Lung (tissue), 12 donors: ENCODE results near the gene TTYH2. TPM values are rescaled to one million over a fixed set of nuclear protein-coding genes. Genes with fewer than 3 reads are reported as not detected.

Experiments
- ATAC-seq: fragments of 200-7000 bp; cut with Tn5 transposase; one replicate; pipeline ENCODE4 v1.9.1; 2020; ENCODE audit warnings: moderate number of reproducible peaks; ENCODE audit not compliant: insufficient read depth, low FRiP score
- DNase-seq, 3 donors: peaks; one replicate each; pipeline ENCODE4 v3.0.0-alpha.2; 2013 to 2017
- H3K27ac ChIP-seq, 2 donors: one replicate each; pipeline ENCODE4 v1.5.1; 2013; ENCODE audit warnings: mild to moderate bottlenecking in 2 of 2, moderate library complexity in 2 of 2, control low read depth in 1 of 2, inconsistent platforms in 1 of 2, low read depth in 1 of 2, low read length in 1 of 2
- H3K27me3 ChIP-seq, 3 donors: one replicate each; pipeline ENCODE4 v1.5.1; 2013; ENCODE audit warnings: low read length in 2 of 3; ENCODE audit not compliant: control insufficient read depth in 3 of 3, insufficient read depth in 3 of 3
- H3K36me3 ChIP-seq, 4 donors: one replicate each; pipeline ENCODE4 v1.5.1; 2013; ENCODE audit warnings: low read length in 4 of 4, mild to moderate bottlenecking in 1 of 4, moderate library complexity in 1 of 4; ENCODE audit not compliant: control insufficient read depth in 4 of 4, insufficient read depth in 4 of 4
- H3K4me1 ChIP-seq, 5 donors: one replicate each; pipeline ENCODE4 v1.5.1; 2013; ENCODE audit warnings: low read length in 5 of 5, mild to moderate bottlenecking in 2 of 5, moderate library complexity in 1 of 5; ENCODE audit not compliant: control insufficient read depth in 5 of 5, insufficient read depth in 5 of 5
- H3K4me3 ChIP-seq: one replicate; pipeline ENCODE4 v1.5.1; 2013; ENCODE audit warnings: mild to moderate bottlenecking, control low read depth, moderate library complexity
- H3K9ac ChIP-seq, 2 donors: one replicate each; pipeline ENCODE4 v1.5.1; 2013; ENCODE audit warnings: low read length in 2 of 2, control low read depth in 1 of 2; ENCODE audit not compliant: insufficient read depth in 1 of 2
- H3K9me3 ChIP-seq, 4 donors: one replicate each; pipeline ENCODE4 v1.5.1; 2013; ENCODE audit warnings: low read length in 3 of 4, mild to moderate bottlenecking in 1 of 4, moderate library complexity in 1 of 4; ENCODE audit not compliant: control insufficient read depth in 4 of 4, insufficient read depth in 3 of 4
- WGBS, 2 donors: extraction: QIAGEN DNeasy Blood & Tissue Kit; methylation state at CpG; one replicate each; pipeline ENCODE4 v1.1.7; 2013; 5-methylcytosine and 5-hydroxymethylcytosine counted together
- polyA plus RNA-seq, 2 donors: library from polyadenylated mRNA; stranded (reverse); fragments of 200-250 nt; gene quantifications; one replicate each; pipeline ENCODE4 v1.2.1, GENCODE V29; 2013
- total RNA-seq, 2 donors: library from RNA; depleted of rRNA in 1 of 2; stranded (reverse); fragments of >200 nt in 1 of 2; gene quantifications; one replicate each; pipeline ENCODE4 v1.2.1, GENCODE V29; 2014 to 2021
- TF ChIP-seq, protein P1 (sequence below): IDR thresholded peaks from 2 replicates; pipeline ENCODE4 v1.5.1; 2012; ENCODE audit warnings: mild to moderate bottlenecking; ENCODE audit errors: control extremely low read depth, extremely low read depth
- donor health status: control.
- donor health status: control.
- donor health status: Bipolar disorder and iron deficiency.
- donor health status: healthy.
- donor health status: DM: yes; HTN: yes; CAD: no.

The TTYH2 gene
- total and polyA plus RNA-seq, 4 donors: 2.3 to 10.6 (median 5.4) TPM

DNA sequence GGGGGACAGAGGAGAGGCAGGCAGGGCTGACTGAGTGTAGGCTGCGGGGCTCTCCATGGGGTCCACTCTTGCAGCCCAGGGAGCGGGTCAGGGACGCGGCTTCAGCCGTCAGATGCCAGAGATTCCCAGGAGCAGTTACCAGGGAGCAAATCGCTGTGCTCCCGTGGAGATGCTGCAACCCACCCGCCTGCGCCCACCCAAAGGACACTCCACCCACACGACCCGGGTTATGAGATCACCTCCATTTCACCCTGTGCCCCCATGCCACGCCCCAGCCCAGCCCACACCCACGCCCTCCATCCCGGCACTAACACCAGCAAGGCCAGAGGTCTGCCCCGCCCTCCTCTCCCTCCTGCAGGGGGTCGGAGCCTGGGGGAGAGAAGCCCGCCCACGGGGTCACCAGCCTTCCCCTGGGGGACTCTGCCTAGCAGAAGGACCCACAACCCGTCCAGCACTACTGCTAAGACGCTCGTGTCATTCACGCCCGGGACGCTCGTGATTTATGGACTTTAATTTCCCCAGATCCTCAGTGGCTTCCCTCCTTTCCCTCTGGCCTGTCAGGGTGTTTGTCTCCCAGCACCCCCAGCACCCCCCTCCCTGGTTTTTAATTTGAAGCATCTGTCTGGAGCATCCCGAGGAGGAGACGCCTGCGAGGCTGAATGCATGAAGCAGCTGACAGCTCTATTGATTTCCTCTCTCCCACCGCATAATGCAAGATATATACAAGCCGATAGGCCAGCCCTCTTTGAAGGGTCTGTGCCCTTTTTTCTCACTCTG is 16.6 kb upstream of the TTYH2 start:
- H3K4me1 ChIP-seq: no peaks in the 10 kb centered on the region
- TF ChIP-seq, protein P1, sequence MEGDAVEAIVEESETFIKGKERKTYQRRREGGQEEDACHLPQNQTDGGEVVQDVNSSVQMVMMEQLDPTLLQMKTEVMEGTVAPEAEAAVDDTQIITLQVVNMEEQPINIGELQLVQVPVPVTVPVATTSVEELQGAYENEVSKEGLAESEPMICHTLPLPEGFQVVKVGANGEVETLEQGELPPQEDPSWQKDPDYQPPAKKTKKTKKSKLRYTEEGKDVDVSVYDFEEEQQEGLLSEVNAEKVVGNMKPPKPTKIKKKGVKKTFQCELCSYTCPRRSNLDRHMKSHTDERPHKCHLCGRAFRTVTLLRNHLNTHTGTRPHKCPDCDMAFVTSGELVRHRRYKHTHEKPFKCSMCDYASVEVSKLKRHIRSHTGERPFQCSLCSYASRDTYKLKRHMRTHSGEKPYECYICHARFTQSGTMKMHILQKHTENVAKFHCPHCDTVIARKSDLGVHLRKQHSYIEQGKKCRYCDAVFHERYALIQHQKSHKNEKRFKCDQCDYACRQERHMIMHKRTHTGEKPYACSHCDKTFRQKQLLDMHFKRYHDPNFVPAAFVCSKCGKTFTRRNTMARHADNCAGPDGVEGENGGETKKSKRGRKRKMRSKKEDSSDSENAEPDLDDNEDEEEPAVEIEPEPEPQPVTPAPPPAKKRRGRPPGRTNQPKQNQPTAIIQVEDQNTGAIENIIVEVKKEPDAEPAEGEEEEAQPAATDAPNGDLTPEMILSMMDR: no peak
- no peak overlapping the region for H3K4me3 ChIP-seq
- 50 to 63% methylated on average over 29 to 30 of the region's 30 CpGs for WGBS, 2 donors
- no peak for DNase-seq
- peaks cover 4 to 28% (median 14%) of the 10 kb centered on the region in 3 donors for H3K27me3 ChIP-seq
- no peaks in the 10 kb centered on the region for H3K9me3 ChIP-seq
- no peak overlapping the region for H3K9ac ChIP-seq
- no peak for ATAC-seq
- no peak overlapping the region for H3K27ac ChIP-seq
- no peaks in the 10 kb centered on the region for H3K36me3 ChIP-seq

DNA sequence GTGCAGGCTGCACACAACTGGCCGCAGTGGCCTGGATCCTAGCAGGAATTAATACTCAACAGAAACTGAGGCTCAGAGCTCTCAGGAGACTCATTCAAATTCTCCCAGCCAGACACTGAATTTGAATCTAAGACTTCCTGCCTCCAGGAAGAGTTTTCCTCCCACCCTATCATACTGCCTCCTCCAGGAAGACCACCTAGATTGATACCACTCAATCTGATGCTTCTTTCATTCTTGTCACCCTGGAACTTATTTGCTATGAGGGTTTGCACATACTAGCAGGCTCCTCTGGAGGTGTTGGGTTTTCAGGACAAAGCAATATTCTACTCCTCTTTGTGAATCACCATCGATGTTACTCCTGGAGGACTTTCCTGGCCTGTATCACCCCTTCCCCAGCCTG is 15.6 kb upstream of the TTYH2 start:
- H3K36me3 ChIP-seq: no peaks in the 10 kb centered on the region
- H3K9me3 ChIP-seq: no peaks in the 10 kb centered on the region
- H3K9ac ChIP-seq: no peak overlapping the region
- no peak overlapping the region for H3K4me3 ChIP-seq
- H3K4me1 ChIP-seq: no peaks in the 10 kb centered on the region
- no peak overlapping the region for H3K27ac ChIP-seq
- 94 to 95% methylated on average over 2 of the region's 2 CpGs for WGBS, 2 donors
- no peak for ATAC-seq
- H3K27me3 ChIP-seq: peaks cover 4 to 28% (median 14%) of the 10 kb centered on the region in 3 donors
- DNase-seq: no peak
- TF ChIP-seq, protein P1: no peak

DNA sequence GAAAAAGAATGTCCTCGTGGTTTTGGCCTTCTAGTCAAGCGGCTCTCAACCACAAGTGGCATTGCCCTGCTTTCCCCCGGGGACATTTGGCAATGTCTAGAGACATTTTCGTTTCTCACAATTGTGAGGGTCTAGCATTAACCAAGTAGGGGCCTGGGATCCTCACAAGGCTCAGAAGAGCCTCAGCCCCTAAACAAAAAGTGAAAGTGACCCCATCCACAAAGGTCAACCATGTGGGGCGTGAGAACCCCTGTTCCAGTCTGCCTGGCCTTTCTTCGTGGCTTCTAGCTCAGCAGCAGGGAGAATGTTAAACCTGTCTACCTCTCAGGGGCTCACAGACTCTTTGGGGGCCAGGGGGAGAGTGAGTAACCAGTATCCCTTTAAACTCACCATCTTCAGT is 14.7 kb upstream of the TTYH2 start:
- TF ChIP-seq, protein P1: no peak
- 59 to 65% methylated on average over 6 of the region's 6 CpGs for WGBS, 2 donors
- Histone ChIP-seq H3K27me3 (peaks cover 4 to 28% (median 11%) of the 10 kb centered on the region in 3 donors), H3K4me1 (peaks cover 0 to 4% (median 0%) of the 10 kb centered on the region in 5 donors), H3K9ac (no peak overlapping the region), H3K9me3 (no peaks in the 10 kb centered on the region), H3K36me3 (peaks cover 0 to 2% (median 0%) of the 10 kb centered on the region in 4 donors), H3K27ac (no peak overlapping the region), H3K4me3 (no peak overlapping the region)
- ATAC-seq (no peak), DNase-seq (no peak)
